Fibroblast of skin of abdomen (primary cell): ENCODE results near the gene MINDY4.
A peak's percentile ranks its signal among the peaks of the same experiment; 100 is the strongest.

Source experiments
- DNase-seq: peaks from one replicate; pipeline ENCODE4 v3.0.0-alpha.2; 2013

MINDY4 gene

DNA sequence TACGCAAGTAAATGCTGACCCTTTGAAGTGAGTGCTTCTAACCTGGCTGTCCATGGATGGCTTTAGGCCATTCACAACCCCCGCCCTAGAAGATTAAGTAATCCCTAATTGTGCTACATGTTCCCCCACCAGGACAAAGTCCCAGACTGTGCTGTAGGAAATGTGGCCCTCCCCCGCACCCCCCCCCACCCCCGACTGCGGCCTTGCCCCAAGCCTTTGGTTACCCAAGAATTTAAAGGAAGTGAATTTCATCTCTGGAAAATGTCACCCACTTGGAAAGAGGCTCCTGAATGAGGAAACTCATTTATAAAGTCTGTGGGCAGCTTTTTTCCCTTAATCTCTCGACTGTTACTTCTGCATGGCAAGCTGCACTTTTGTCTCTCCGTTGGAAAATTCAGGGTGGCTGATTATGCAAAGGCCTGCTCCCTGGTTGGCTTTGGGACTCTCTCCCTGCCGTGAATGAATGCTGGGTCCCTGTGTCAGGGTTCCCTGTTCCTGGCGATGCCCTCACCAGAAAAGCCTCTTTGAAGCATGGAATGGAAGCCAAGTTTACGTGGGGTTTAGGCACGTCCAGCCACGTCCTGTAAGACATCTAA, 109.0 kb downstream of the MINDY4 start:
- DNase-seq, result no peak

DNA sequence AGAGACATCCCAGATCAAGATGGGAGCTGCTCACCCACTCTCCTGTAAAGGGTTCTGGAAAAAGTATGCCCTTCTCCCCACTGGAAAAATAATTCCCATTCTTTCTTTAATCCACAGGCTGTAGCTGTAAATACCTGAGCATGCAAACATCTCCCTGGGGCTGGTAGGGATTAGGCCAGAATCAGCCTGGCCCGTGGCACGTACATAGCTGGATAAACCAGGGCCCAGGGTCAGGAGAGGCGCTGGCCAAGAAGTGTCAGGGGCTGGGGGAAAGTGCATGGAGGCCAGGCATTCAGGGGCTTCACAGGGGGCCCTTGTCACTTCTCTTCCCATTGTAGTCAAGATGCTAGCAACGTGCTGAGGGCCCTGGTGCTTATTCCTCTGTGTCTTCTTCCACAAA, 109.7 kb downstream of the MINDY4 start:
- no peak for DNase-seq

DNA sequence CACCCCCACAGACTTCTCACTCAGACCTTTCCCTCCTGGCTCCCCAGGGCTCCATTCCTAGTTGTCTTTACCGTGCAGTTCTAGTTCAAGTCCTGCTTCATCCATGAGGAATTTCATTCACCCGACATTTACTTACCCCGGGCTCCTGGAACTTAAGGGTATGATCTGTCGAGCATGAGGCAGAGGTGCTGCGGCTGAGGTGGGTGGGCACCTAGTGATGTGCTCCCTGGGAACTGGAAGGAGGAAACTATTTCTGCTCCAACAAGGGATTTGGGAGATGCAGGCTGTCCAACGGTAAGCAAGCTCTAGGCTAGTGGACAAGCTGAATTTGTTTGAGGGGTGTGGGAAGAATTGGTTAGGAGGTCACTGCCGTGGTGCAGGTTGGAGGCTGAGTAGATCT, 110.2 kb downstream of the MINDY4 start:
- DNase-seq, result no peak

DNA sequence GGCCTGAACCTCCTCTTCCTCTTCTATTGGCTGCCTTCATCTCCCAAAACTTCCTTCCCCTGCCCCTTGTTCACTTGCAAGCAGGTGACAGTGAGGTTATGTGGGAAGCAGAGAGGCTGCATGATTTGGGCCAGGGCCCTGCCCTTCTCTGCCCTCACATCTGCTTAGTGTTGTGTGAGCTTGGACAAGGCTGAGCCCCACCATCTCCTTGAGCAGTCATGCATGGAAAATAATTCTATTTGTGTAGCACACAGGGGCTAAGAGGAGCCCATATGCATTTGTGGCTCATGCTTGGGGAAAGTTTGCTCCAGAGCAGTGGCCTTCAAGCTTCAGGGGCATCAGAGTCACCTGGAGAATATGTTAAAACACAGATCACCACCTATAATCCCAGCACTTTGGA, 113.7 kb downstream of the MINDY4 start:
- DNase-seq, result no peak

DNA sequence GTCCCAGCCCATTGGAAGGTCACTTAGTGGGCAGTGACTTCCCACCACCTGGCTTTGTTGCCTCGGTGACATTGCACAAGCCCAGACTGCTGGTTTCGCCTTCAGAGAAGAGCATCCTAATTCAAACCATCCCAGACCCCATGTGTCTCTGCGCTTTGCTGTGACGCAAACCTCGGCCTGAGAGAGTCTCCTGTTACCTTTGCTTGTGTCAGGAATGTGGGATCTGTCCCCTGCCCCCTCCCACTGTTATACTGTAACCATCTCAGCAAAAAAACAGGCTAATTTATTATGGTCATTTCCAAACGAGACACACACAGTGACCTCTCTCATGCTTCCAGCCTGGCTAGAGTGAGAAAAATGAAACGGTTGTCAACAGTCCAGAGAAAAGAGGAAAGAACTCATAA, 115.4 kb downstream of the MINDY4 start:
- peak; percentile 74 for DNase-seq

DNA sequence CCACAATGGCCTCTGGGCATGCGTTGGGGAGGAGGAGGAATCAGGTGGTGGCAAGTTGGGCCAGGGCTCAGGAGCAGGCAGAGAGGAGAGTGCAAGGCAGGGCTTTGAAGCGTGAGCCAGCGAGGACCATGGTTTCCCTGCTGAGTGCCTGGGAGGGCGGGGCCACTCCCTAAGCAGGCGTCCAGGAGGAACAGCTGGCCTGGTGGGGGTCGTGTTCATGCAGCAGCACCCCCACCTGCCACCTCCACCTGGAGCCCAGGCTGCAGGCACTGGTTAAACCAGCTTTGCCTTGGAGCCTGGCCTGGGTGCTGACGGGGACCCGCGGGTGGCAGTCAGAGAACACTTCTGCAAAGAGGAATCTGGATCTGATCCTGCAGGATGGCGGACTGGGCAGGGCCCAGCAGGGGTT, 116.3 kb downstream of the MINDY4 start:
- no peak for DNase-seq

DNA sequence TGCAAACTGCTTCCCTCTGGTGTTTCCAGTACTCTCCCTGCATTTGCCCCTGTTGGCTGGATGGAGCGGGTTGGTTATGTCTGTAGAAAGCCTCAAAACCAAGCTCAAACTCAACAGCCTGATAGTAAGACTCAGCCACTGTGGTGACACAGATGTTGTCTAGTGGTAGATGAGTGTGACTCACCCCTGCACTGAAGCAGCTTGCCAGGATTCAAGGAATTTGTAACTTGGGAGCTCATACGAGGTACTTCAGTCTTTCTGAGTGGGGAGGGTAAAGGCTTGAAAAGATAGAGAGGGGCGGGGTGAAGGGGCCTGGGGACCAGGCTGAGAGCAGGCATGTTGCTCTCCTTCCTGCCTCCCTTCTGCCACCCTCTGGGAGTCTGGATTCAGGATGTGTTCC, 117.5 kb downstream of the MINDY4 start:
- peak; percentile 96 for DNase-seq

DNA sequence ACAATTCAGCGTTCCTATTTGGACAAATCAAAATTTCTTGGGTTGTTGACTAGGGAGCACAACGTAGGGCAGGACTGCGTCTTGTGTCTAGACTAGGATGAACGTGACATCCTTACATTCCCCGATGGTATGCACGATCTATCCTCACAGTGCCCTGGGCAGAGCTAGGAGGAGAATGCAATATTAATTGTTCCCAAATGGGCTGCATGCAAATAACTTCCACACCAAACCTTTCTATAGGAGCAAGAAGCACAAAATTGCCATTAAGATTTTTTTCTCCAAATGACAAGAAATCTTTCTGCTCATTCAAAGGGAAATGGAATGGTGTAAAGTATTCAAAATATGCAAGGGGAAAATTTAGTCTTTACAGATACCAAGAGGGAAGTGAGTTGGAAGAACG, 119.0 kb downstream of the MINDY4 start:
- peak; percentile 55 for DNase-seq

DNA sequence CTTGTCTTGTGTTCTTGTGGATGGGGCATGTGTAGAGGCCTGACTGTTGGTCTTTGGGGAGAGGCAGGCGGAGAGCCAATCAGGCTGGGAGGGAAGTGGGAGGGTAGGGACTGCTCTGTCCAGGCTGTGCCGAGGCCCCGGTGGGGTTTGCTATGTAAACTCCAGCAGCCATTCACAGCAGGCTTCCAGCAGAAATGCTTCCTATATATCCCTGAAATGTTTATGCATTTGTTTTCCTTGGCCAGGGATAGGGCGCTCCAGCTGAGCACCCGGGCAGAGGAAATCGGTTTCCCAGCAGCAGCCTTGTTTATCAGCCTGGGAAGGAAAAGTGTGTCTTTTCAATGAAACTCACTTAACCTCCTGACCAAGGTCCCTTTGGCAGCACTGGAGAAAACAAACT, 122.1 kb downstream of the MINDY4 start:
- DNase-seq, result no peak

DNA sequence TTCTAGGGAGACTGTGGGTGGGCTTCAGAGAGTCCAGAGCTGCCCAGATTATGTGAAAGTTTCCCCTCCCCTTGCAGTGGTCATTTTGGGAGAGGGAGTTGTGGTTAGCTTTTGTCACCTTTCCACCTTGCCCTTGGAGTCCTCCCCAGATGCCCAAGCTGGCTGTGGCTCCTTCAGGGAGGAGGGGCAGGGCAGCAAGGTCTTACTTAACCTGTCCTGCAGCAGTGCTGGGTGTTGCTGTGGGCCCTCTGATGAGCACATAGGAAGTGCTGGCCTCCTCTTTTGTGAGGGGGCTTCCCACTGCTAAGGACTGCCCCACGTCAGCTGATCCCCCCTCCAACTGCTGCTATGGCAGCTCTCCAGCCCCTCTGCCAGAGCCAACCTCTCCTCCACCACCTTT, 122.8 kb downstream of the MINDY4 start:
- no peak for DNase-seq

DNA sequence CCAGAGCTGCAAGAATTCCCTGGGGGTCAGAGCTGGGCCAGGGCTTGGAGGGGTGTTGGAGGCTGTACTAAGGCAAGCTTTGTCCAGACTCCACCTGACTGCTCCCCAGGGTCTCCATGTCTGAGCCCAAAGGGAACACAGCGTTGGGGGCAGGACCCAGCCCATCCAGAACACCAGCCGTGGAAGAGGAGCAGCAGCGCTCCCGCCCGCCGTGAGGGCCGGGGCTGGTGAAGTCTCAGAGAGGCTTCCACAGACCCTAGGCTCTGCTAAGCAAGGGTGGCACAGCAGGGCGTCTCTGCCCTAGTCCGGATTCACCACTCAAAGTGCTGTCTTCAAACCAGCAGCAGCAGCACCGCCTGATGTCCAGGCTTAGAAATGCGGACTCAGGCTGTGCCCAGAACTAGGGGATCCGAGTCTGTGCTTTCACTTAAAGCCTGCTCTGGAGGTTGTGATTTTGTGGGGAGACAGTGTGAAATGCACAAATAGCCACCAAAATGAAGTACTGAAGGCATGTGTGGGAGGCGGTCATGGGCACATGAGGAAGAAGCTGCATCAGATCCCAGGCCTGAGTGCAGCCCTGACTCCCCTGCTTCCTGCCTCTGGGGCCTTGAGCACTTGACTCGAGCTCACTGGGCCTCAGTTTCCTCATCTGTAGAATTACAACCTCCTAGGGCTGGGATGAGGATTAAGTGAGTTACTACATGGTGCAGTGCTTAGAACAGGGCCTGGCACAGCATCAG, 123.8 kb downstream of the MINDY4 start:
- no peak for DNase-seq

DNA sequence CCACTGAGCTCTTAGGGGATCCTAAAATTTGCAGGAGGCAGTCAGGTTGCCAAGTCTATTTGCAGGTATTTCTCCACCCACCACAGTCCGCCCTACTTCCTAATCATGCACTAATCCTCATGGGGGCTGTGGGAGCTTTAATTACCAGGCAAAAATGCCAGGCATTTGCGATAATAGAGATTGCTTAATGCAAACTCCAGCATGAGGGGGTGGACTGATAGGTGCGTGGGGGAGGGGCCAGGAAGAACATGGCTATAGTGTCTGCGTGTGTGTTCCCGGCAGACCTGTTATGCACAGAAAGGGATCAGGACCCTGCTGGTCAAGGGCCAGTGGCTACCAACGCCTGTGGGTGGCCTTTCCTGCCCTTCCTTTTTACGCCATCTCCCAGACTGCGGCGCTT, 124.8 kb downstream of the MINDY4 start:
- DNase-seq, result peak; percentile 37

DNA sequence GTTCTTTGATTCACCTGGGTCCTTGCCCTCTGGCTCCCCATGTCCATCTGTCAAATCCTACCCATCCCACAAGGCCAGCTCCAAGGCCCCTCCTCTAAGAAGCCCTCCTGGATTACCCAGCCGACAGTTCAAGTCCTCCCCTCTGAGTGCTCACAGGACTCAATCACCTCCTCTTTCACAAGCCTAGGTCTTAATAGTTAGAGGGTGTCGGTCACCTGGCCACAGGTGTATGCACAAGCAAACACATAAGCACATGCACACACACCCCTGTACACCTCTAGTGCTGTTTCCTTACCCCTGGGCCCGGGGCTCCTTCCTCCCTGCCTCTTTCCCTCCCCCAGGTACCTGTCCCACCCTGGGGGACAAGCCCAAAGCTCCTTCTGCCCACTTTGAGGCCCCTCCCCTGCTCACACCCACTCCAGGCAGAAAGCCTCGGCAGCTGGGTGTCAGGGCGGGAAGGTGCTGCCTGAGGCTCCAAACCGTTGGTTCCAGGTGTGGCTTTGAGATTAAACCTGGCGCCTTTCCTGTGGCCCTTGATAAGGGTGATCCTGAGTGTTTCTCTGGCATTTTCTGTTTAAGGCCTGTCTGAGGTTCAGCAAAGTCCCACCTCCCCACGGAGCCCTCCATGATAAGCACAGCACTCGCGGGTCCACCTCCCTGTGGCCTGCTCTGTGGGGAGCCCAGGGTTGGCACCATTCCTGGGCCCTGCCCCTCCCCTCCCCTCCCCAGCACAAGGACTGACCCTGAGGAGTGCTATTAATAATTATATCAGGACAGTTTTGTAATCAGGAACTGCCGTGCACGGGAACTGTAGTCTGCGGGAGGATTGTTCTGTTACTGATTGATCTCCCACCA, 125.8 kb downstream of the MINDY4 start:
- DNase-seq, result no peak

DNA sequence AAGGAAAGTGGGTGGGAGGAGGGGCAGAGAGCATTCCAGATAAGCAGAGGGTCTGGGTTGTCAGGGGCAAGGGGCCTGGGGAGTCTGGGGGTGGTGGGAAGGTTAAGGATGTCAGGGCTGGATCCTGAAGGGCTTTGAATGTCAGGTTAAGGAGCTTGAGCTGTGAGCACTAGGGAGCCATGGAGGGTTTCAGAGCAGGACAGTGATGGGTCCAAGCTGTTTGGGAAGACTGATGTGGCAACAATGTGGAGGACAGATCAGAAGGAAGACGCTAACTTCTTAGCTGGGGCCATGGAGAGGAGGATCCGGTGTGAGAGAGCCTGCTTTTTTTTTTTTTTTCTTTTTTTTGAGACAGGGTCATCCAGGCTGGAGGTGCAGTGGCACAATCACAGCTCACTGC, 126.6 kb downstream of the MINDY4 start:
- DNase-seq, result no peak

DNA sequence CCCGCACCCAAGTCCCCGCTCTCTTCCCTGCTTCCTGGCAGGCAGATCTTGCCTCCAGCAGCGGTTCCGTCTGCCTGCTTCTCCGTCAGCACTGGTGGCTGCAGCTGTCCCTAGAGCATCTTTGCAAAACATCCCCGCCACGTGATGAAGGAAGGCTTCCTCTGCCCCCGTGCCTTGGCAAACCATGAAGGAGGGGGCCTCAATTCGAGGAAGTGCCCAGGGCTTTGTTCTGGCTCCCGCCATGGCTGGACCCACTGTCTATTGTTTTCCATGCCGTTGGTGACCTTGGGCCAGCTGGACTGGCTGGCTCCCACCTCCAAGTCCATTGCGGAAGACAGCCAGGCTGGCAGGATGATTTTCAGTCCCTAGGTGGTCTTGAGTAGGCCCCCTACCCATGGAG, 127.2 kb downstream of the MINDY4 start:
- DNase-seq, result no peak

DNA sequence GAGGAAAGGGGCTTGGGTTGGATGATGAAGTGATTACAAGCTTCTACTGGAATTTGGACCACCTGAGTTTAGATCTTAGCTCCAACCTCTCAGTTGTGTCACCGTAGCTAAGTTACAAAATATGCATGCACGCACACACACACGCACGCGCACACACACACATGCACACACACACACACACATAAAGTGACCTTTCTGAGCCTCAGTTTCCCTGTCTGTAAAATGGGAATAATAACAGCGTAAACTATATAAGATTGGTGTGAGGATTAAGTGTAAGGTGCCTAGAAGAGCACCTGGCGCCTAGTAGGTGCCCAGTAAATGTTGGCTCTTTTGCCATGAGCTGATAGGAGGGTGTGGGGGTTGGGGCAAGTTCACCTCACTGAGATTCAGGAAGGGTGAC, 127.8 kb downstream of the MINDY4 start:
- DNase-seq, result no peak

DNA sequence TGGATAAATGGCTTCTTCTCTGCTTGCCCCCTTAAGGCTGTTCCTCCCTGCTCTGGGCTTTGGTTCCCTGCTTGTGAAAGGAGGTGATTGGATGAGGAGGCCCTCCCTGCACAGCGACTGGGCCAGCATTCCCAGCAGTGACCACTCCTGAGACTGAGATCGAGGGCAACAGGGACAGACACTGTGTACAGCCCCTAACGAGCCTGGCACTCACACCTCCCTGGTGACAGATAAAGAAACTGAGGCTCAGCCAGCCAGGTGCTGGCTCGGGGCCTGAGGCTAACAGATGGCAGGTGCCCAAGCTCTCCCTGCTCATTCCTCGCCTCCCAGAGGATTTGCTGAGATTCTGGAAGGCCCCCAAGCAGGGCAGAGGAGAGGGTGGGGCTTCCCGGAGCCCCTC, 128.4 kb downstream of the MINDY4 start:
- no peak for DNase-seq

DNA sequence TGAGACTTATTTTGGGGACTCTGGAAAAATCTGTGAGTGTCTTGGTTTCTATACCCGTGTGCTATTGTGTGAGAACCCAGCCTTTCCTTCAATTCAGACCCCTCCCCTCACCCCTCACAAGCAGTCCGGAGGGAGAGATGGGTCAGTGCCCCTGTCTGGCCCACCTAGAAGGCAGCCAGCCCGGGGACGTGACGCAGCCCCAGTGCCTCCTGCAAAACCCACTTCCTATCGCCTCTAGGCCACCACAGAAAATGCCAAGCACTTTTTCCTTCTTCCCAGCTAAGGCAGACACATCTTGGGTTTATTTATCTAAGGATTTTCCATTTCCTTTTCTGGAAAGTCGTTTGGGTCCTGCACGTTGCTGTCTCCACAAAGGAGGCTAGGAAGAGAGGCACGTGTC, 128.8 kb downstream of the MINDY4 start:
- no peak for DNase-seq

DNA sequence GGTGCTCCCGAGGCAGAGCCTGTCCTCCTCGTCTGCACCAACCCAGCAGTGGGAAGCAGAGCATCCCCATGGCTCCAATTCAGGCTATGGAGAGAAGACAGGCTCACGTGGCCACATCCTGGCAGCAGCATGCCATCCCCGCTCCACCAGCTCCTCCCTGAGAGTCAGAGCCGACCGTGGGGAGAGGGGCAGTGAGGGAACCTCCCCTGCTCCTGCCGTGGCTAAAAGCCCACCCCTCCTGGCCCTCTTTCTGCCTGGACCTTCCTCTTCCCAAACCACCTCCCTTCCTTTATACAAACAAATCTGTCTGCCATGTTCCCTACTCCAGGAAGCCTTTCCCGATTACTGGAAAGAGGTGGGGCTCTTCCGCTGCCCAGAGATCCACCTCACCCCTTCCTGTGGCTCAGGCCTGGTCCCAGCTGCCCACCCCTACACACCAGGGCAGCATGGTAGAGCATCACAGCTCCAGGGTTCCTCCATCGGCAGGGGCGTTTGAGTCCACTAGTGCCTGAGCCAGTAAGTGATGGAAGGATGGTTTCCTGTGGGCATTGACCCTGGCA, 129.7 kb downstream of the MINDY4 start:
- DNase-seq, result no peak

DNA sequence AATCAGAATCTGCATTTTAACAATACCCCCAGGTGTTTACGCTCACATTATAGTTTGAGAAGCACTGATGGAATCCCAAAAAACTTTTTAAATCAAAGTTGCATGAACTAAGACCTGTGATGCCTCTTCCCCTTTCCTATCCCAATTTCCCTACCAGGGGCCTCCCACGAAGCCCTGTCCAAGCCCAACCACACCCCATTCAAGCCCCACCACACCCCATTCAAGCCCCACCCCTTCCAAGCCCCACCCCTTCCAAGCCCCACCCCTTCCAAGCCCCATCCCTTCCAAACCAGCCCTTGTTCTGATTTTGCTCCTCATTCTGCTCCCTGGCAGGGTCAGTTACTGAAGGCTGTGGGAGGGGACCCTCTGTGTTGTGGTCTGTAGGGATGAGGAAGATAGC, 130.6 kb downstream of the MINDY4 start:
- no peak for DNase-seq

DNA sequence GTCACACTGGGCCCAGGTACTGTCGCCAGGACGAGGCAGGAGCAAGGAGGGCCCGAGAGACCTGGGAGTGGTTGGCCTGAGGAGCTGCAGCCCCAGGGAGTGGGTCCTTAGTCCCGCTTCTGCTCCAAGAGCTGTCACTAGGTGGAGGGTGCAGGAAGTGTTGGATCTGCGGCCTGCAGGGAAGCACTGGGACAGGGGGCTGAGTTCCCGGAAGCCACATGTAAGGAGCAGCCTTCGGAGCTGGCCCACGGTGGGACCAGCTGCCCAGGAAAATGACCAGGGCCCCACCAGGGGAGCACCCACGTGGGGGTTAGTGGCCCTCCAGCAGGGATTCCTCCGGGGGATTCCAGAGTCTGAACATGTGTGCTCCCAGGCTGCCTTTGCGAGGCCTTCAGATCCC, 131.2 kb downstream of the MINDY4 start:
- DNase-seq, result no peak

DNA sequence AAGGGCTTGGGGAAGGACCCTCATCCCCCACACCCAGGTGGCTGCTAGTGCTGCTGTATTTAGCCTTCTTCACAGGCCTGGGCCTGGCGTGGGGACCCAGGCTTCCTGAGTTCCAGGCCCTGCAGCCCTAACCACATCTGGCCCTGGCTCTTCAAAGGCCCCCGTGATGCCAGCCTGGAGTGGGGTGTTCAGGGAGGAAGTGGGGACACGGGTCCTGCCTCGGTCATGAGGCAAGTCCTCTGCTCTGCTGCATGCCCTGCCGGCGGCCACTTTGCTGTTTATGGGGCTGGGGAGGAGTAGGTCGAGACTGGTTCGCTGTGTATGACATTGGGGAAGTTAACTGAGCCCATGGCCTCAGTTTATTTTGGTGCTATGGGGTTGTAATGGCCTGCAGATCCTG, 131.9 kb downstream of the MINDY4 start:
- no peak for DNase-seq

DNA sequence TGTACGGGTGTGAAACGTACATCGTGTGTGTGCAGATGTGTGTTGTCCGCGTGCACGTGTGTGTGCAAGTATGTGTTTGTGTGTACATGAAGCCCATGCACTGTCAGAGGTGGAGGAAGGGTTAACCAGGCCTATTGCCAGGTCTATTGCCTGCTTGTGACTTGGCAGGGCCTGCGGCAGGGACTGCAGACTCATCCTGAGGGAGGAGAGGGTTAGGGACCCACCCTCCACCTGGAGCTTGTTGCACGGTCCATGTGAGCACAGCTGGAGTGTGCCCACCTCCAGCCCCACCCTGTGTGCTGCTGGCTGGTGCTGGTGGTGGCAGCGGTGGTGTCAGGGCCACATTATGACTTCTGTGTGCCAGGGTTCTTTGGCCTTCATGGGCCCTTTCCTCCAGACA, 133.3 kb downstream of the MINDY4 start:
- DNase-seq, result no peak
